NCI-H345 treated with DMSO at 0.1 percent for 48 hours (cell line): ENCODE data around the gene ANKRD31.
"Not testable (repeated sequence)": the region's sequence is repeated elsewhere in the genome, so short reads cannot be mapped to it uniquely, and the experiment has no call there.

Experiments used
- DNase-seq: peaks from one replicate; lab custom pipeline; 2025; ENCODE audit not compliant: unreplicated experiment; lab: John Stamatoyannopoulos, UW

ANKRD31 gene

DNA sequence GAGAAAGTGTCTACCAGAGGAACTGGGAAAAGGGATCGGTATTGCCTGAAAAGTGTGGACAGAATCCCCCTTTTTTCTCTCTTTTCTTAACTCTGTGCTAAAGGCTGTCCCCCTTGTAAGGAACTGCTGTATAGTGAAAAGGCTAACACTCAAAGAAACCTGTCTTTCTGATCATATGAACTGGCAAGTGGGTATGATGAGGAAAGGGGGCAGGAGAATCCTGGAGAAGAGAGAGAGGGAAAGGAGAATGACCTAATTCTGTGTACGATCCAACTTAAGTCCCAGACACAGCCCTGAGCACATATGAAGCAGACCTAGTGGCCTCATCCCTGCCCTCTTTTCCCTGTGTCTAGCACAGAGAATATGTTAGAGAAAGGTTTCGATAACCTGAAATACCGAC is 967 bp downstream of the ANKRD31 start:
- DNase-seq, result no peak

DNA sequence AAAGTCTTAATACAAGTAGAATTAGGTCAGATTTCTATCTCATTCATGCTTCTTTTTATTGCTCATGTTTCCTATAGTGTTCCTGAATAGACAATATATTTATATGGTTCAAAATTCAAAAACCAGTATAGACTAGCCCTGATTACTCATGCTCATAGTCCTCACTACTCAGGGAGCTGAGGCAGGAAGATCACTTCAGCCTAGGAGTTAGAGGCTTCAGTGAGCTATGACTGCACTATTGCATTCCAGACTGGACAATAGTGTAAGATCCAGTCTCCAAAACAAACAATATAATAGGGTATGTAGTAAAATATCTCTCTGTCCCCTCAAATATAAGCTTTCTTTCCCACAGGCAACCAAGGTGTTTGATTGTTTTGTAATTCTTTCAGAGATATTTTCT is 2.4 kb downstream of the ANKRD31 start:
- no peak for DNase-seq

DNA sequence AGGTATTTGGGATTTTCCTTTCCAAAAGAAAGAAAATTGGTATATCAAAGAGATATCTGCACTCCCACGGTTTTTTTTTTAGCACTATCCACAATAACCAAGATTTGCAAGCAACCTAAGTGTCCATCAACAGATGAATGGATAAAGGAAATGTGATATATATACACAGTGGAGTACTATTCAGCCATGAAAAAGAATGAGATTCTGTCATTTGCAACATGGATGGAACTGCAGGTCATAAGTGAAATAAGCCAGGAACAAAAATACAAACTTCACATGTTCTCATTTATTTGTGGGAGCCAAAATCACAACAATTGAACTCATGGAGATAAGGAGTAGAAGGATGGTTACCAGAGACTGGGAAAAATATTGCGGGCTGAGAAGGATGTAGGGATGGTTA is 9.8 kb downstream of the ANKRD31 start:
- no peak for DNase-seq

GRCh38 chr5:75225506-75225905 is 11.2 kb downstream of the ANKRD31 start:
- DNase-seq, result no peak

DNA sequence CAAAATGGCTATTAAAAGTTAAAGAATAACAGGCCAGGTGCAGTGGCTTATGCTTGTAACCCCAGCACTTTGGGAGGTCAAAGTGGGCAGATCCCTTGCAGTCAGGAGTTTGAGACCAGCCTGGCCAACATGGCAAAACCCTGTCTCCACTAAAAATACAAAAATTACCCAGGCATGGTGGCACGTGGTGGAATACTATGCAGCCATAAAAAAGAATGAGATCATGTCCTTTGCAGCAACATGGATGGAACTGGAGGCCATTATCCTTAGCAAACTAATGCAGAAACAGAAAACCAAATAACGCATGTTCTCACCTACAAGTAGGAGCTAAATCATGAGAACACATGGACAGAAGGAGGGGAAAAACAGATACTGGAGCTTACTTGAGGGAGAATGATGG is 15.9 kb downstream of the ANKRD31 start:
- DNase-seq, result not testable (repeated sequence)

DNA sequence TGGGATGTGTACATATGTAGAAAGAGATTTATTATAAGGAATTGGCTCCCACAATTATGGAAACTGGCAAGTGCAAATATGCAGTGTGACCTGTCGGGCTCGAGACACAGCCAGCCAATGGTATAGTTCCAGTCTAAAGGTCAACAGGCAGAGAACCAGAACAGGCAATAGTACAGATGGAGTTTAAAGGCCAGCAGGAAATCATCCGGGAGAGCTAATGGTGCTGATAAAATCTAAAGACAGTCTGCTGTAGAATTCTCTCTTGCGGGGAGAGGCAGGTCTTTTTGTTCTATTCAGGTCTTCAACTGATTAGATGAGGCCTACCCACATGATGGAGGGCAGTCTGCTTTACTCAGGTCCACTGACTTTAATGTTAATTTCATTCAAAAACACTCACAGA is 21.8 kb downstream of the ANKRD31 start:
- no peak for DNase-seq

DNA sequence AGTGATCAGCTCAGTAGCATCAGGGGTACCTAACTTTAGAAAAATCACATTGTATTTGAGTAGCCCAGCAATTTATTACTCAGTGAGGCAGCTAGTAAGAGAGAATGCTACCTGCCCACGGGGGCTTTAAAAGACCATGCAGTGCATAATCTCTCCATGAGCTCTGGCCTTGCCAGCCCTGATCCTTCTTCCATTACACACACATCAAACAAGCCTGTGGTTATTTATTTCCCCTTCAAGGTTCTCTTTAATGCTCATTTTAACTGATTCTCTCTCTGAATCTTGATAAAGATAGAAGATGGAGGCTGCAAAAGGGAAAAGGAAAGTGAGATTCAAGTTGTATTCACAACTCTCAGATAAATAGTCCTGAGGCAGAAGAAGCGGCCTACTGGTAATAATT is 22.3 kb downstream of the ANKRD31 start:
- DNase-seq, result no peak

DNA sequence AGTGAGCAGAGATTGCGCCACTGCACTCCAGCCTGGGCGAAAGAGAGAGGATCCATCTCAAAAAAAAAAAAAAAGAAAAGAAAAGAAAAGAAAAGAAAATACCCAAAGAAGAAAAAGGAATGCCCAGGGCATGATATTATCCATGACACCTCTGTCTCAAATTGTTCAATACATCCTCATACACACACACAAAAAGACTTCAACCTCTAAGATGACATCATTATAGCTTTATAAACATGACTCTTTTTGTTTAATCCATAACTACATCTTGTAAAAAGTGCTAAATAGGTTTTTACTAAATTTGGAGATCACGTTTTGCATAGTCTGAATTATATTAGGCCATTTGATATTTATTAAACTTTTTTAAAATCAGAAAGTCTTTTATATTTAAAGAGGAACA is 33.1 kb downstream of the ANKRD31 start:
- DNase-seq, result no peak

DNA sequence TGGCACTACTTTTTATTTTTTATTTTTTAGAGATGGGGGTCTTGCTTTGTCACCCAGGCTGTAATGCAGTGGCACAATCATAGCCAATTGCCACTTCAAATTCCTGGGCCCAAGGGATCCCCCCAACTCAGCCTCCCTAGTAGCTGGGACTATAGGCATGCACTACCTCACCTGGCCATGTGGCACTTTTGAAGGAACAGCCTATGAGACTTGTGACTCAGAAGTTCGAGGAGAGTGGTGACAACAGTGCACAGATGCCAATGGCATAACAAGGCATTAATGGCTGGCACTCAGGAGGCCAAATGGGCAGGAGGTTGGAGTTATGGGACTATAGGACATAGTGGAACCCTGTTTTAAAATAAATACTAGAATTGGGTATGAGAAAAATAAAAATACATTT is 33.7 kb downstream of the ANKRD31 start:
- no peak for DNase-seq

- no peak for DNase-seq
Measured at GRCh38 chr5:75200776-75201175, 35.9 kb downstream of the ANKRD31 start.

- DNase-seq, result no peak
Measured at GRCh38 chr5:75199946-75200345, 36.7 kb downstream of the ANKRD31 start.

- no peak for DNase-seq
Measured at GRCh38 chr5:75199071-75199470, 37.6 kb downstream of the ANKRD31 start.

DNA sequence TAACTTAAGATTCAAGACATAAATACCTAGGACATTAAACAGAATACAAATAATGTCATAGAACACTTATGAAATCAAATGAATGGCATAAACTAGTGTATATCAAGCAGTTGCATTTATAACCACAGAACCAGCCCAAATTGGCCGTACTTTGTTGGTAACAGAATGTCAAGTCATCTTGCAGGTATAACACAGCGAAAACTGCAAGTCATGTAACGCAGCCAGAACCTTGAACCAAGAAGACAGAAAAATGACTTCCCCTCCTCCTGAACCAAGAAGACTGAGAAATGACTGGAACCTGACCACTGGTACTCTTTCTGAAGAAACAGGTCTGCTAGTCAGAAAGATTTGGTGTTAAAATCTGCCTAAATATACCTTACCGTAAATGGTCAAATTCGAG is 38.9 kb downstream of the ANKRD31 start:
- DNase-seq, result no peak

- DNase-seq, result no peak
Measured at GRCh38 chr5:75192804-75193203, 43.9 kb downstream of the ANKRD31 start.

- no peak for DNase-seq
Measured at GRCh38 chr5:75192264-75192663, 44.4 kb downstream of the ANKRD31 start.

DNA sequence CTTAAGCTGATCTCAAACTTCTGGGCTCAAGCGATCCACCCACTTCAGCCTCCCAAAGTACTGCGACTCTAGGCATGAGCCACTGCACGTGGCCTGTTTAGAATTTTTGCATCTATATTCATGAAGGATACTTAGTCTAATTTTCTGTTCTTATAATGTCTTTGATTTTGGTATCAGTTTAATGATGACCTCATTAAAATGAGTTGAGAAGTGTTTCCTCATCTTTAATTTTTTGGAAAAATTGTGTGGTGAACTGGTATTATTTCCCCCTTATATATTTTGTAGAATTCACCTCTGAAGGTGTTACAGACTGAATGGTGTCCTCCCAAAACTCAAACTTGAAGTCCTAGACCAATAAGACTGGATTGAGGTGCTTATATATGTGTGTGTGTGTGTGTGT is 46.5 kb downstream of the ANKRD31 start:
- no peak for DNase-seq

- DNase-seq, result no peak
Measured at GRCh38 chr5:75189353-75189752, 47.3 kb downstream of the ANKRD31 start.

GRCh38 chr5:75185763-75186162 is 50.9 kb downstream of the ANKRD31 start:
- no peak for DNase-seq

GRCh38 chr5:75176009-75176408 is 60.7 kb downstream of the ANKRD31 start:
- not testable (repeated sequence) for DNase-seq

GRCh38 chr5:75174872-75175271 is 61.8 kb downstream of the ANKRD31 start:
- not testable (repeated sequence) for DNase-seq

- no peak for DNase-seq
Measured at GRCh38 chr5:75169516-75169915, 67.2 kb downstream of the ANKRD31 start.

- no peak for DNase-seq
Measured at GRCh38 chr5:75168026-75168735, 68.5 kb downstream of the ANKRD31 start.

GRCh38 chr5:75167345-75167744 is 69.3 kb downstream of the ANKRD31 start:
- DNase-seq, result no peak
